IMR-90 (cell line): Measurements from ENCODE around the gene KLHL30. TPM values are rescaled to one million over a fixed set of nuclear protein-coding genes. Genes with fewer than 3 reads are reported as not detected.

Experiments
- ATAC-seq: fragments of 200-7000 bp; cut with Tn5 transposase; 2 replicates; pipeline ENCODE4 v1.9.1; 2020; ENCODE audit warnings: low read depth, mild to moderate bottlenecking, moderate library complexity
- BruUV-seq: library from RNA; stranded (reverse); fragments of 400-500 nt; replicated peaks from 2 replicates; lab custom pipeline; 2021; lab: Mats Ljungman, UMichigan
- CTCF ChIA-PET: fragments of 300-600 bp; formaldehyde crosslinking; extraction: SDS; loops from one replicate; lab custom pipeline; 2021; ENCODE audit warnings: antibody characterized with exemption; lab: Yijun Ruan, JAX
- POLR2A ChIA-PET: fragments of 300-600 bp; sonication (Branson Sonifier 250); formaldehyde crosslinking; loops from one replicate; lab custom pipeline; 2022; ENCODE audit warnings: antibody characterized with exemption; ENCODE audit not compliant: unreplicated experiment; lab: Charles Lee
- DNase-seq: peaks from one replicate; pipeline ENCODE4 v3.0.0; 2013
- H2AFZ ChIP-seq: replicated peaks from 2 replicates; pipeline ENCODE3; 2013; ENCODE audit warnings: low read length, mild to moderate bottlenecking; ENCODE audit not compliant: poor library complexity
- H2AK5ac ChIP-seq: 2 replicates; pipeline ENCODE4 v1.6.1; 2013; ENCODE audit warnings: low read depth, low read length, inconsistent platforms
- H2AK9ac ChIP-seq: replicated peaks from 2 replicates; pipeline ENCODE3; 2013; ENCODE audit warnings: mild to moderate bottlenecking, low read depth, low read length, moderate library complexity; ENCODE audit not compliant: poor library complexity
- H2BK120ac ChIP-seq: 2 replicates; pipeline ENCODE4 v1.6.1; 2013; ENCODE audit warnings: low read depth, low read length, inconsistent platforms
- H2BK15ac ChIP-seq: 3 replicates; pipeline ENCODE4 v1.6.1; 2013; ENCODE audit warnings: low read depth, low read length, inconsistent platforms
- H2BK20ac ChIP-seq: 2 replicates; pipeline ENCODE4 v1.6.1; 2013; ENCODE audit warnings: low read depth, mild to moderate bottlenecking, inconsistent platforms, low read length, moderate library complexity
- H2BK5ac ChIP-seq: 2 replicates; pipeline ENCODE4 v1.6.1; 2013; ENCODE audit warnings: mild to moderate bottlenecking, low read depth, low read length, inconsistent platforms; ENCODE audit not compliant: poor library complexity, severe bottlenecking
- H3K14ac ChIP-seq: replicated peaks from 2 replicates; pipeline ENCODE4 v1.6.1; 2013; ENCODE audit warnings: low read depth, low read length, inconsistent platforms
- H3K18ac ChIP-seq: 2 replicates; pipeline ENCODE4 v1.6.1; 2013; ENCODE audit warnings: low read depth, low read length, control low read depth
- H3K23ac ChIP-seq: 2 replicates; pipeline ENCODE4 v1.6.1; 2013; ENCODE audit warnings: low read depth, low read length, inconsistent platforms
- H3K27ac ChIP-seq: 2 replicates; pipeline ENCODE4 v1.5.1; 2013; ENCODE audit warnings: mild to moderate bottlenecking, control low read depth, low read length; ENCODE audit not compliant: insufficient read depth
- H3K27me3 ChIP-seq: 2 replicates; pipeline ENCODE4 v1.6.1; 2013; ENCODE audit warnings: low read length; ENCODE audit not compliant: control insufficient read depth, insufficient read depth
- H3K36me3 ChIP-seq: 2 replicates; pipeline ENCODE4 v1.6.1; 2013; ENCODE audit warnings: low read length, mixed read lengths; ENCODE audit not compliant: control insufficient read depth, insufficient read depth
- H3K4ac ChIP-seq: 2 replicates; pipeline ENCODE4 v1.6.1; 2013; ENCODE audit warnings: low read depth, low read length, inconsistent platforms
- H3K4me1 ChIP-seq: 2 replicates; pipeline ENCODE4 v1.6.1; 2013; ENCODE audit warnings: low read length, mixed read lengths; ENCODE audit not compliant: control insufficient read depth, insufficient read depth
- H3K4me2 ChIP-seq: 2 replicates; pipeline ENCODE4 v1.6.1; 2013; ENCODE audit warnings: low read depth, mild to moderate bottlenecking, control low read depth, low read length, moderate library complexity
- H3K4me3 ChIP-seq: 2 replicates; pipeline ENCODE4 v1.5.1; 2013; ENCODE audit warnings: low read depth, mild to moderate bottlenecking, control low read depth, low read length, moderate library complexity; ENCODE audit not compliant: insufficient read depth
- H3K56ac ChIP-seq: 2 replicates; pipeline ENCODE4 v1.6.1; 2013; ENCODE audit warnings: low read length, inconsistent platforms; ENCODE audit not compliant: insufficient read depth; ENCODE audit errors: extremely low read depth
- H3K79me1 ChIP-seq, 2 experiments: 2 replicates each; pipeline ENCODE4 v1.6.1; 2013; ENCODE audit warnings: low read length in 2 of 2, inconsistent platforms in 1 of 2, low read depth in 1 of 2
- H3K9ac ChIP-seq: 2 replicates; pipeline ENCODE4 v1.6.1; 2013; ENCODE audit warnings: low read depth, low read length, control low read depth
- H3K9me1 ChIP-seq: 2 replicates; pipeline ENCODE4 v1.6.1; 2013; ENCODE audit warnings: low read length, inconsistent platforms; ENCODE audit not compliant: insufficient read depth
- H3K9me3 ChIP-seq: 2 replicates; pipeline ENCODE4 v1.6.1; 2013; ENCODE audit warnings: low read length; ENCODE audit not compliant: control insufficient read depth, insufficient read depth
- H4K20me1 ChIP-seq: 2 replicates; pipeline ENCODE4 v1.6.1; 2013; ENCODE audit warnings: low read length, inconsistent platforms; ENCODE audit not compliant: insufficient read depth
- H4K5ac ChIP-seq: 2 replicates; pipeline ENCODE4 v1.6.1; 2013; ENCODE audit warnings: mild to moderate bottlenecking, low read depth, low read length, control low read depth
- H4K8ac ChIP-seq, 2 experiments: 2 replicates each; pipeline ENCODE4 v1.6.1; 2013; ENCODE audit warnings: low read depth in 2 of 2, low read length in 2 of 2, control low read depth in 1 of 2, inconsistent platforms in 1 of 2
- H4K91ac ChIP-seq: 2 replicates; pipeline ENCODE4 v1.6.1; 2013; ENCODE audit warnings: low read depth, low read length, inconsistent platforms; ENCODE audit not compliant: insufficient read depth
- CEBPB ChIP-seq: IDR thresholded peaks from 2 replicates; pipeline ENCODE4 v1.6.1; 2012; ENCODE audit warnings: low read depth, low read length, improper control_type of control experiment
- CHD1 ChIP-seq: IDR thresholded peaks from 2 replicates; pipeline ENCODE4 v1.6.1; 2012; ENCODE audit warnings: low read depth, low read length, improper control_type of control experiment
- FOS ChIP-seq: fragments of 150-350 bp; IDR thresholded peaks from 2 replicates; pipeline ENCODE4 v1.6.1; 2016; ENCODE audit warnings: low read depth, low read length
- MAZ ChIP-seq: IDR thresholded peaks from 2 replicates; pipeline ENCODE4 v1.6.1; 2012; ENCODE audit warnings: low read depth, mild to moderate bottlenecking, low read length, improper control_type of control experiment, moderate library complexity, borderline replicate concordance
- NFE2L2 ChIP-seq: fragments of 150-350 bp; IDR thresholded peaks from 2 replicates; pipeline ENCODE4 v1.6.1; 2016; ENCODE audit warnings: low read depth, mild to moderate bottlenecking, low read length
- RCOR1 ChIP-seq: IDR thresholded peaks from 2 replicates; pipeline ENCODE4 v1.6.1; 2012; ENCODE audit warnings: mild to moderate bottlenecking, low read length, improper control_type of control experiment; ENCODE audit not compliant: insufficient replicate concordance
- RFX5 ChIP-seq: IDR thresholded peaks from 2 replicates; pipeline ENCODE4 v1.8.0; 2012; ENCODE audit warnings: low read depth, mild to moderate bottlenecking, low read length, moderate library complexity
- SMC3 ChIP-seq: fragments of 150-350 bp; IDR thresholded peaks from 2 replicates; pipeline ENCODE4 v1.6.1; 2016; ENCODE audit warnings: low read depth, mild to moderate bottlenecking, antibody characterized with exemption, low read length, moderate library complexity
- USF2 ChIP-seq: fragments of 150-350 bp; IDR thresholded peaks from 2 replicates; pipeline ENCODE4 v1.6.1; 2017; ENCODE audit warnings: mild to moderate bottlenecking, antibody characterized with exemption, low read length, low read depth
- WGBS, 2 experiments: methylation state at CpG; one replicate each; pipeline versions ENCODE4 v1.1.5 to v1.1.7; 2013; ENCODE audit warnings: missing lambda C conversion rate in 2 of 2; ENCODE audit not compliant: insufficient read length in 1 of 2; ENCODE audit errors: extremely low coverage in 2 of 2; 5-methylcytosine and 5-hydroxymethylcytosine counted together
- dilution Hi-C: fragments of 300-500 bp; cut with HindIII; formaldehyde crosslinking; loops from one replicate; pipeline ENCODE4 v1.14.3; 2018; ENCODE audit warnings: low sequenced_read_pairs; ENCODE audit not compliant: unreplicated experiment
- in situ Hi-C: fragments of 300-500 bp; cut with MboI; formaldehyde crosslinking; loops from 3 replicates; pipeline ENCODE4 v1.14.3; 2019; ENCODE audit warnings: low sequenced_read_pairs, inconsistent platforms, mixed read lengths
- intact Hi-C: fragments of 100-400 bp; cut with micrococcal nuclease; formaldehyde crosslinking; loops from 2 replicates; pipeline ENCODE4 v1.10.0; 2022
- polyA plus RNA-seq, 3 experiments: library from polyadenylated mRNA; depleted of rRNA; stranded (reverse); fragments of >200 nt; gene quantifications; 2 replicates each; pipeline ENCODE4 v1.2.3, GENCODE V29; 2012; ENCODE audit warnings: low replicate concordance in 1 of 3
- total RNA-seq: library from RNA; depleted of rRNA; stranded (reverse); fragments of >200 nt; gene quantifications from 2 replicates; pipeline ENCODE4 v1.2.3, GENCODE V29; 2012

The KLHL30 gene
- total and polyA plus RNA-seq, 2 of the 4 experiments (the other 2 are of a cell fraction), result under 0.01 to 0.03 TPM

GRCh38 chr2:238092486-238093035 lies 45.9 kb upstream of the KLHL30 start:
- H3K79me1 ChIP-seq, result no peaks in the 10 kb centered on the region
- no peaks in the 10 kb centered on the region for H3K9me1 ChIP-seq
- H4K5ac ChIP-seq, result no peak overlapping the region
- no peak overlapping the region for H2BK20ac ChIP-seq
- no peak overlapping the region for H3K23ac ChIP-seq
- no peak overlapping the region for H2BK120ac ChIP-seq
- peaks cover 4% of the 10 kb centered on the region; the same call in 1 of the 2 replicates for H3K36me3 ChIP-seq
- CTCF ChIA-PET, result no interaction called here
- H3K9me3 ChIP-seq, result no peaks in the 10 kb centered on the region
- H2AK5ac ChIP-seq, result no peak overlapping the region
- H3K9ac ChIP-seq, result no peak overlapping the region
- H2AK9ac ChIP-seq, result no peak overlapping the region
- no peaks in the 10 kb centered on the region for H4K20me1 ChIP-seq
- intact Hi-C loops (no loop called here), in situ Hi-C loops (no loop called here), dilution Hi-C loops (no loop called here)
- no peak overlapping the region for H3K18ac ChIP-seq
- ATAC-seq, result no peak
- no peak overlapping the region for H3K14ac ChIP-seq
- BruUV-seq, result no TSS peak
- H3K27me3 ChIP-seq, result no peaks in the 10 kb centered on the region
- H4K91ac ChIP-seq, result no peak overlapping the region
- H3K4me2 ChIP-seq, result no peak overlapping the region
- POLR2A ChIA-PET, result no interaction called here
- no peak overlapping the region for H2BK15ac ChIP-seq
- WGBS, 2 experiments, result 95% methylated on average over 9 of the region's 12 CpGs; no CpG with 5 or more reads in 1 of the 2 experiments
- no peak overlapping the region for H3K4me3 ChIP-seq
- no peak for DNase-seq
- H2AFZ ChIP-seq, result no peak overlapping the region
- H3K4ac ChIP-seq, result no peak overlapping the region
- H3K4me1 ChIP-seq, result no peaks in the 10 kb centered on the region
- no peak overlapping the region for H4K8ac ChIP-seq
- no peak overlapping the region for H3K56ac ChIP-seq
- H3K27ac ChIP-seq, result no peak overlapping the region
- H2BK5ac ChIP-seq, result no peak overlapping the region
- TF ChIP-seq RCOR1, result no peak
- no peak for TF ChIP-seq MAZ
- TF ChIP-seq CEBPB, result no peak
- no peak for TF ChIP-seq USF2
- no peak for TF ChIP-seq NFE2L2
- TF ChIP-seq FOS, result no peak
- TF ChIP-seq SMC3, result no peak
- no peak for TF ChIP-seq RFX5
- no peak for TF ChIP-seq CHD1
